A549 treated with DMSO at 1 μM for 4 hours (cell line): ENCODE results near the gene CHP2. TPM values are rescaled to one million over a fixed set of nuclear protein-coding genes. Genes with fewer than 3 reads are reported as not detected.

Experiments
- total RNA-seq: library from RNA; stranded (reverse); fragments of 200-300 nt; extraction: Qiagen RNA extraction; gene quantifications from 5 replicates; pipeline ENCODE4 v1.2.3, GENCODE V29; 2022; ENCODE audit warnings: low read depth

Gene CHP2
- not detected in 5 replicates for total RNA-seq

DNA sequence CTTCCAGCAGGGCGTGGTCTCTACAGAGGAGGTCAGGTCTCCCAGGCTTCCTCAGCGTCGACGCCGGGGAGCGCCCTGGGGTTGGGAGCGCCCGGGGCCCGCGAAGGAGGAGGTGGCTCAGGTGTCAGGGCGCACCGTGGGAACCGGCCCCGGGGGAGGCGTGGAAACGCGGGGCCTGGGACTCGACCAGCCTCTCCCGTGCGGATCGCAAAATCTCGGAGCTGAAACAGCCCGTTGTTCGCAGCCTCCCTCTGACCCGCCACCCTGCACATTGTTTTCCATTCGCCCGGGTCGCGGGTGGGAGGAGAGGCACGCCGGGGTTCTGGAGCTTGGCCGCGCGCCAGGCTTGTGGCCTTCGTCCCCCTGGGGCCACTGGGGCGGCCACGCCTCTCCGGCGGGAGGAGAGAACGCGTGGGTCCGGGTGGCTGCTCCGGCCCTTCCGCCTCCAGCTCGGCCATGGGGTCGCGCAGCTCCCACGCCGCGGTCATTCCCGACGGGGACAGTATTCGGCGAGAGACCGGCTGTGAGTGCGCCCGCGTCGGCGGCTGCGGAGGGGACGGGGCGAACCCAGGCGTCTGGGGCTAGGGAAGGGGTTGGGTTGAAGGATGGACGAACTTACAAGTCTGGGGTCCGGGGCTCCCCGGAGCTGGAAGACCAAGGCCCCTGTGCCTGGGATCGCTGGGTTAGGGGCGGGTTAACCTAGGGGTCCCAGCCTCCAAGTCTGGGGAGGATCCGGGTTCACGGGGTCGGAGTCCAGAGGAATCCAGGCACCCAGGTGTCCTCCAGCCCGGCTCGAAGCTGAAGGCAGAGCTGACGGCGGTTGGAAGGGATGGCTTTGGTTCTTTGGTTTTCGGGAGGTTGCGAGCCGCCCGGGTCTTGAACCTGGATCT, at the start of gene CHP2:
CHP2 (plus strand) TSS at position 433 of the 890 bp plus-strand sequence; CDS start at position 457, 24 bp downstream.

DNA sequence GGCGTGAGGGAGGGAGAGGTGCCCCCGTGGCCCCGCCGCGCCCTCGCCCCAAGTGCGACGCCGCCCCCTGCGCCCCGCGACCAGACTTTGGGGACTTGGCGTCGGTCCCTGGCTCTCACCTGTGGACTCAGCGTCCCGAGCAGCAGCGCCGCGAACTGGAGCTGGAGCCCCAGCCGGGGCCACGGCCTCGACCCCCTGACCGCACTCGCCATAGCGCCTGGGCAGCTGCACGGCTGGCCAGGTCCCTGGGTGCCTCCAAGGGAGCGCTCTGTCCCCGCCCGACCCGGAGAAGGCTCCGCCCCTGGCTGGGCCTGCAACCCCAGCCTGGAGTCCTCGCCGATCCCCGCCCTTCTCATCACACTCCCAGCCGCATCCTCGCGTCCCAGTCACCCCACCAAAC, 41.9 kb upstream of the CHP2 start, which contains the start of gene ERN2:
ERN2 (minus strand) TSS at position 247 of the 400 bp plus-strand sequence; CDS start at position 212, 35 bp downstream.

Other genes with a start within 250 kb of the CHP2 start
- 30.8 to 35.3 TPM (median 33.6 TPM) in 5 replicates for gene GGA2, start 244.5 kb upstream of the CHP2 start, total RNA-seq
- gene EARS2, start 197.7 kb upstream of the CHP2 start, total RNA-seq = 22.5 to 36.8 TPM (median 34.5 TPM) in 5 replicates
- gene UBFD1, start 197.3 kb upstream of the CHP2 start, total RNA-seq = 38.3 to 59.3 TPM (median 56.7 TPM) in 5 replicates
- gene NDUFAB1, start 158.7 kb upstream of the CHP2 start, total RNA-seq = 156 to 189 TPM (median 181 TPM) in 5 replicates
- 11.3 to 14.4 TPM (median 13.4 TPM) in 5 replicates for gene PALB2, start 113.7 kb upstream of the CHP2 start, total RNA-seq
- gene DCTN5, start 113.6 kb upstream of the CHP2 start, total RNA-seq = 67.8 to 83.8 TPM (median 76.4 TPM) in 5 replicates
- 150 to 180 TPM (median 164 TPM) in 5 replicates for gene PLK1, start 76.1 kb upstream of the CHP2 start, total RNA-seq
- not detected in 5 replicates for gene ERN2, start 41.8 kb upstream of the CHP2 start, total RNA-seq
- 0.17 to 0.50 TPM (median 0.24 TPM) in 5 replicates for gene PRKCB, start 81.0 kb downstream of the CHP2 start, total RNA-seq